ENCODE data around the gene ZSCAN22. TPM values are rescaled to one million over a fixed set of nuclear protein-coding genes. Genes with fewer than 3 reads are reported as not detected.

Gene ZSCAN22
- total RNA-seq, 1 experiment from 2014 or later = 3.2 TPM

GRCh38 chr19:58351558-58351878 lies 24.7 kb downstream of the ZSCAN22 start:
- intact Hi-C loops (cut with micrococcal nuclease; ENCODE audit: unreplicated experiment) = no loop called here
- Histone ChIP-seq H3K4me1 (ENCODE audit: insufficient read depth, low read length, poor library complexity, severe bottlenecking) (peaks cover 8% of the 10 kb centered on the region), H3K27me3 (replicated peaks; ENCODE audit: insufficient read depth, low read depth, low read length, poor library complexity) (no peaks in the 10 kb centered on the region), H3K9me3 (ENCODE audit: low read depth, low read length, poor library complexity, severe bottlenecking) (no peaks in the 10 kb centered on the region), H3K4me3 (ENCODE audit: low read depth, low read length, poor library complexity, severe bottlenecking) (no peak overlapping the region), H3K27ac (ENCODE audit: low read depth, low read length, poor library complexity, severe bottlenecking) (no peak overlapping the region), H3K36me3 (ENCODE audit: insufficient read depth, low read length, poor library complexity, severe bottlenecking) (no peaks in the 10 kb centered on the region)
- no peak for DNase-seq (ENCODE audit: low spot score)
- POLR2A ChIA-PET (ENCODE audit: low non-redundant PET) = interaction anchor here (0.6 kb wide), 1 partner anchor 12 kb away, joined by 6 read pairs; no protein-coding TSS in a partner anchor
- no peak for TF ChIP-seq EZH2 (IDR thresholded peaks at IDR 0.05; ENCODE audit: borderline replicate concordance, low read depth, low read length, poor library complexity, severe bottlenecking)
- BruUV-seq (replicated peaks) = no TSS peak
- CTCF ChIA-PET = no interaction called here

DNA sequence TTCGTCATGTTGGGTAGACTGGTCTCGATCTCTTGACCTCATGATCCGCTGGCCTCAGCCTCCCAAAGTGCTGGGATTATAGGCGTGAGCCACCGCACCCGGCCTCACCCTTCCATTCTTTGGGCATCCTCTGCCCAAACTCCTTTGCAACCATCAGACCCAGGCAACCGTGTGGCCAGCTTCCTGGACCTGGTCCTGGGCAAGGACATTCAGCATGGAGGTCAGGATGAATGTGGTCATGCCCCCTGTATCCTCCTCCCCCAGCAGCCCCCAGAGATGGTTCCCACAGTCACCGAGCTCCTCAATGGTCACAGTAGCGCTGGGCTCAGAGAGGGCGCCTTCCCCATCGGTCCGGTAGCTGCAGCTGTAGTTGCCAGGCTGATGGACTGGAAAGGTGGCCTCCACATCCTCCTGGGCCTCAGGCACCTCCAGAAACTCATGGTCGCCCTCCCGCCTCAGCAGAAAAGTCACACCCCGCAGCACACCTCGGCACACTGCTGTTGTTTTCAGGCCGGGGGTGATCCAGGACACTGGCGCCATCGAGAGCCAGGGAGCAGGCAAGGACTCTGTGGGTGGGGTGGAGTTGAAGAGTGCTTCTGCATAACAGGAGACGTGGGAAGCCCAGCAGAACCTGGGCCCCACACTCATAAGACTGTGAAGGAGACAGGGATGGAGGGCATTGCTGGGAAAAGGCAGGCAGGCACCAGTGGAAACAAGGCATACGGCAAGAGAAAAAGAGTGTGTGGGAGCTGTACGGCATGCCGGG lies 25.4 kb downstream of the ZSCAN22 start:
- TF ChIP-seq CTCF (conservative IDR thresholded peaks at IDR 0.05; ENCODE audit: low read depth, low read length) = no peak
- no peak for TF ChIP-seq EZH2 (IDR thresholded peaks at IDR 0.05; ENCODE audit: borderline replicate concordance, low read depth, low read length, poor library complexity, severe bottlenecking)
- intact Hi-C loops (cut with micrococcal nuclease; ENCODE audit: unreplicated experiment) = no loop called here
- ChIA-PET CTCF (no interaction called here), POLR2A (ENCODE audit: low non-redundant PET) (interaction anchor here (0.6 kb wide), 1 partner anchor 11 kb away, joined by 6 read pairs; no protein-coding TSS in a partner anchor)
- H3K36me3 ChIP-seq (ENCODE audit: insufficient read depth, low read length, poor library complexity, severe bottlenecking) = no peaks in the 10 kb centered on the region
- no TSS peak for BruUV-seq (replicated peaks)
- peaks cover 8% of the 10 kb centered on the region for H3K4me1 ChIP-seq (ENCODE audit: insufficient read depth, low read length, poor library complexity, severe bottlenecking)
- H3K9me3 ChIP-seq (ENCODE audit: low read depth, low read length, poor library complexity, severe bottlenecking) = no peaks in the 10 kb centered on the region
- H3K27me3 ChIP-seq (replicated peaks; ENCODE audit: insufficient read depth, low read depth, low read length, poor library complexity) = no peaks in the 10 kb centered on the region
- no peak overlapping the region for H3K4me3 ChIP-seq (ENCODE audit: low read depth, low read length, poor library complexity, severe bottlenecking)
- no peak for DNase-seq (ENCODE audit: low spot score)
- H3K27ac ChIP-seq (ENCODE audit: low read depth, low read length, poor library complexity, severe bottlenecking) = no peak overlapping the region

DNA sequence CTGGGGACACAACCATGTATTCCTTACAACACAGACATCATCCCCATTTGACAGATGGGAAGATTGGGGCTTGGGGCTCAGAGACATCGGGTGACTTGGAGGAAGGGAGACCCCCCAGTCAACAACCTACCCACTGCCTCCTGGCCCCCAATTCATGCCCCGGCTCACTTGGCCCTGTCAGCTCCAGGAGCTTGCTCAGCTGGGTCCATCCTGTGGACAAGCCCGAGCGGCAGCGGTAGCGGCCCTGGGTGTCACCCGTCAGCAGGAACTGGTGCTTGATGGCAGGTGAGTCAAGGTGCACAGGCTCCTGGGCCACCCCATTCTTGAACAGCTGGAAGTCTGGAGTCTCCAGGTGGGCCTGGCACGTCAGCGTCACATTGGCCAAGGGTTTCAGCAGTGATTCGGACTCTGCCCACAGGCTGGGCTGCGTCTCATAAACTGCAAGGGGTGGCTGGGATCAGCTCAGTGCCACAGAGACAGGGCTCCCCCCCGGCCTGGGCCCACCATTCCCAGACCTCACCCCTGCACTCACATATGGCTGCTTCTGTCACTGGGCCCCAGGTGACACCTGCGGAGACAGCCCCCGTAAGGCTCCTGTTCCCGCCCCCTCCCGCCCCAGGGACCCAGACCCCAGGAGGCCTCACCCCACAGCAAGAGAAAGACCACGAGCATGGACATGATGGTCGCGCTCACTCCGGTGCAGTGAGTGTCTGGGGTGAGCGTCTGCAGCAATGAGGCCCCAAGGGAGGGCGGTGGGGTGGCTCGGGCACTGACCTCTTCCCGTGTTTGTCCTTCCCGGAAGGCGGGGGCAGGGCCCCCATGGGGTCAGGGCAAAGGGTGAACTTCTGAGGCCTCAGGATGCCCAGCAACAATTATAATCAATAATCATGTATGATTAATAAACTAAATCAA lies 26.2 kb downstream of the ZSCAN22 start, which contains the start of gene A1BG:
Gene A1BG, minus strand, starts transcription at position 733 of the 912 bp plus-strand sequence. Its CDS starts 55 bp downstream, at position 678.
- intact Hi-C loops (cut with micrococcal nuclease; ENCODE audit: unreplicated experiment) = no loop called here
- no peak within 1 kb of the TSS for H3K4me3 ChIP-seq (ENCODE audit: low read depth, low read length, poor library complexity, severe bottlenecking)
- TF ChIP-seq EZH2 (IDR thresholded peaks at IDR 0.05; ENCODE audit: borderline replicate concordance, low read depth, low read length, poor library complexity, severe bottlenecking) (no peak), CTCF (conservative IDR thresholded peaks at IDR 0.05; ENCODE audit: low read depth, low read length) (no peak)
- no peaks in the 10 kb centered on the region for H3K36me3 ChIP-seq (ENCODE audit: insufficient read depth, low read length, poor library complexity, severe bottlenecking)
- ChIA-PET CTCF (no interaction called here), POLR2A (ENCODE audit: low non-redundant PET) (no interaction called here)
- no peaks in the 10 kb centered on the region for H3K9me3 ChIP-seq (ENCODE audit: low read depth, low read length, poor library complexity, severe bottlenecking)
- H3K27ac ChIP-seq (ENCODE audit: low read depth, low read length, poor library complexity, severe bottlenecking) = no peak within 1 kb of the TSS
- no peaks in the 10 kb centered on the region for H3K27me3 ChIP-seq (replicated peaks; ENCODE audit: insufficient read depth, low read depth, low read length, poor library complexity)
- no TSS peak for BruUV-seq (replicated peaks)
- H3K4me1 ChIP-seq (ENCODE audit: insufficient read depth, low read length, poor library complexity, severe bottlenecking) = peaks cover 8% of the 10 kb centered on the region
- DNase-seq (ENCODE audit: low spot score) = no peak

Data from A673 (cell line).